ENCODE results near the gene GOLGA8B.
"Not testable (repeated sequence)": the region's sequence is repeated elsewhere in the genome, so short reads cannot be mapped to it uniquely, and the experiment has no call there.

DNA sequence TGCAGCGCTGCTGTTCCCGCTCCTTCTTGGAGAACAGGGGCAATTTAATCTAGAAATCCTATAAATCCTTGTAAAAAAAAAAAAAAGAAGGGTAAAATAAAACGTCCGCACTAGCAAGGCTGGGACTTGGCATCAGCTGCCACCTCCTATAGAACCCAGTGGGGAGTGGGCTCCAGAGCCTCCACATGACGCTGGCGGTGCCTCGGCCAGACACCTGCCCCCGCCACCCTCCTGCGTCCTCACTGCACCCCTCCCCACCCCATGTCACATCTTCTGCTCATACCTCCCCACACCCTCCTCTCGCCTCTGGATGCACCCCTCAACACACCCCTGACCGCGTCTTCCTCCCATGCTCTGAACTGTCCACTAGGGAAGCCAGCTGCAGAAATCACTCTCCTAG is 8.4 kb downstream of the GOLGA8B start:
- not testable (repeated sequence) for TF ChIP-seq POLR2A (IDR thresholded peaks at IDR 0.05; ENCODE audit: low read length); GATA1 (IDR thresholded peaks at IDR 0.05; ENCODE audit: low read depth, low read length)

All from erythroblast (primary cell).